ENCODE results near the gene RBPMS2. TPM values are rescaled to one million over a fixed set of nuclear protein-coding genes. Genes with fewer than 3 reads are reported as not detected.

Gene RBPMS2
- total and polyA plus RNA-seq, 2 donors (not counting 1 experiment from before 2014, with no cell fraction given): 0.18 TPM; not detected in 1

DNA sequence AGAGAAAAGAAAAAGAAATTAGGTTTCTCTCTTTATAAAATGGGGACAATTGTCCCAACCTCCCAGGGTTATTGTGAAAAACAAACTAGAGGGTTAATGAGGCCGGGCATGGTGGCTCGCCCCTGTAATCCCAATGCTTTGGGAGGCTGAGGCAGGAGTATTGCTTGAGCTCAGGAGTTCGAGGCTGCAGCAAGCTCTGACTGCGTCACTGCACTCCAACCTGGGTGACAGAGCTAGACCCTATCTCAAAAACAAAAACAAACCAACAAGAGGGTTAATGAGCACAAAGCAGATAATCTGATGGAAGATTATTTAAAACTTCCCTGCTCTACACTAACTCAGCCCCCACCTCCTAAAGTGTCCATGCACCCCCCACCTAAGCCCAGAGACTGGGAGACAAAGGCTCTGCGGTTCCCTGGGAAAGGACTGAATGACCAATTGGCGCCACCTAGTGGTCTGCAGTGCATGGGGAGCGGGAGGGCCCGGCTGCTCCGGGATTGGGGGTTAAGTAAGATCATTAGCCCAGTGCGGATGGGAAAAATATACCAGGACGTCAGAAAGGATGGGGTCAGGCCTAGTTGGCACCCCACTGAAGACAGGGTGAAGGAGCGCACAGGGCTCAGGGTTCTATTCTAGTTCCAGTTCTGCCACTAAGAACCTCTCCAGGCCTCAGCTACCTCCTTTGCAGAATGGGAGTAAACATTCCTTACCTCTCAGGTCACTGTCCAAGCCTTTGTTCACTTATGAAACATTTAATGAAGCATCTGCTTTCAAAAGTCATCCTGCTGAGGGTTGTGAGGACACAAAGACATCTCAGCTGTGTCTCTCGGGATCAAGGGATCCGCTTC is 34.5 kb upstream of the RBPMS2 start:
- H3K36me3 ChIP-seq (ENCODE audit: control insufficient read depth, insufficient read depth, low read length): no peaks in the 10 kb centered on the region
- TF ChIP-seq EZH2 (IDR thresholded peaks at IDR 0.05; ENCODE audit: low read length, missing control alignments): no peak
- TF ChIP-seq, protein P1, sequence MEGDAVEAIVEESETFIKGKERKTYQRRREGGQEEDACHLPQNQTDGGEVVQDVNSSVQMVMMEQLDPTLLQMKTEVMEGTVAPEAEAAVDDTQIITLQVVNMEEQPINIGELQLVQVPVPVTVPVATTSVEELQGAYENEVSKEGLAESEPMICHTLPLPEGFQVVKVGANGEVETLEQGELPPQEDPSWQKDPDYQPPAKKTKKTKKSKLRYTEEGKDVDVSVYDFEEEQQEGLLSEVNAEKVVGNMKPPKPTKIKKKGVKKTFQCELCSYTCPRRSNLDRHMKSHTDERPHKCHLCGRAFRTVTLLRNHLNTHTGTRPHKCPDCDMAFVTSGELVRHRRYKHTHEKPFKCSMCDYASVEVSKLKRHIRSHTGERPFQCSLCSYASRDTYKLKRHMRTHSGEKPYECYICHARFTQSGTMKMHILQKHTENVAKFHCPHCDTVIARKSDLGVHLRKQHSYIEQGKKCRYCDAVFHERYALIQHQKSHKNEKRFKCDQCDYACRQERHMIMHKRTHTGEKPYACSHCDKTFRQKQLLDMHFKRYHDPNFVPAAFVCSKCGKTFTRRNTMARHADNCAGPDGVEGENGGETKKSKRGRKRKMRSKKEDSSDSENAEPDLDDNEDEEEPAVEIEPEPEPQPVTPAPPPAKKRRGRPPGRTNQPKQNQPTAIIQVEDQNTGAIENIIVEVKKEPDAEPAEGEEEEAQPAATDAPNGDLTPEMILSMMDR (conservative IDR thresholded peaks at IDR 0.05 in 1 of 2, IDR thresholded peaks at IDR 0.05 in 1 of 2; ENCODE audit: low read depth in 1 of 2, low read length in 2 of 2): peak; percentile 90
- no peaks in the 10 kb centered on the region for H4K20me1 ChIP-seq (ENCODE audit: control insufficient read depth, extremely low read depth, insufficient read depth, low read length)
- peak; percentile 58 to 69 for DNase-seq (ENCODE audit: low read depth in 2 of 2)
- no peaks in the 10 kb centered on the region for H3K9me3 ChIP-seq (ENCODE audit: control insufficient read depth, insufficient read depth, low read depth, low read length)
- no peak overlapping the region for H2AFZ ChIP-seq (ENCODE audit: low read length)
- no peak overlapping the region for H3K4me2 ChIP-seq (ENCODE audit: extremely low read depth, insufficient read depth, low read length)
- no peaks in the 10 kb centered on the region for H3K79me2 ChIP-seq (ENCODE audit: control insufficient read depth, insufficient read depth, low read length)
- H3K9ac ChIP-seq (ENCODE audit: insufficient read depth, low read length): no peak overlapping the region
- H3K27ac ChIP-seq (ENCODE audit: insufficient read depth, low read length): no peak overlapping the region
- no peak overlapping the region for H3K4me3 ChIP-seq (replicated peaks in 1 of 4; ENCODE audit: control extremely low read depth in 1 of 4, insufficient read depth in 1 of 4, low read depth in 3 of 4, low read length in 4 of 4)
- no peaks in the 10 kb centered on the region for H3K27me3 ChIP-seq (ENCODE audit: control insufficient read depth, insufficient read depth, low read length)
- no peaks in the 10 kb centered on the region for H3K4me1 ChIP-seq (ENCODE audit: control insufficient read depth, extremely low read depth, insufficient read depth, low read length)

GRCh38 chr15:64808785-64809453 is 33.5 kb upstream of the RBPMS2 start:
- H3K36me3 ChIP-seq (ENCODE audit: control insufficient read depth, insufficient read depth, low read length): no peaks in the 10 kb centered on the region
- no peak overlapping the region for H2AFZ ChIP-seq (ENCODE audit: low read length)
- H3K79me2 ChIP-seq (ENCODE audit: control insufficient read depth, insufficient read depth, low read length): no peaks in the 10 kb centered on the region
- no peak overlapping the region for H3K27ac ChIP-seq (ENCODE audit: insufficient read depth, low read length)
- no peak overlapping the region for H3K4me2 ChIP-seq (ENCODE audit: extremely low read depth, insufficient read depth, low read length)
- H3K4me1 ChIP-seq (ENCODE audit: control insufficient read depth, extremely low read depth, insufficient read depth, low read length): no peaks in the 10 kb centered on the region
- H4K20me1 ChIP-seq (ENCODE audit: control insufficient read depth, extremely low read depth, insufficient read depth, low read length): no peaks in the 10 kb centered on the region
- no peak for DNase-seq (ENCODE audit: low read depth in 2 of 2)
- H3K9me3 ChIP-seq (ENCODE audit: control insufficient read depth, insufficient read depth, low read depth, low read length): no peaks in the 10 kb centered on the region
- no peak for TF ChIP-seq EZH2 (IDR thresholded peaks at IDR 0.05; ENCODE audit: low read length, missing control alignments)
- TF ChIP-seq, protein P1 (conservative IDR thresholded peaks at IDR 0.05 in 1 of 2, IDR thresholded peaks at IDR 0.05 in 1 of 2; ENCODE audit: low read depth in 1 of 2, low read length in 2 of 2): no peak
- H3K27me3 ChIP-seq (ENCODE audit: control insufficient read depth, insufficient read depth, low read length): no peaks in the 10 kb centered on the region
- no peak overlapping the region for H3K9ac ChIP-seq (ENCODE audit: insufficient read depth, low read length)
- no peak overlapping the region for H3K4me3 ChIP-seq (replicated peaks in 1 of 4; ENCODE audit: control extremely low read depth in 1 of 4, insufficient read depth in 1 of 4, low read depth in 3 of 4, low read length in 4 of 4)

DNA sequence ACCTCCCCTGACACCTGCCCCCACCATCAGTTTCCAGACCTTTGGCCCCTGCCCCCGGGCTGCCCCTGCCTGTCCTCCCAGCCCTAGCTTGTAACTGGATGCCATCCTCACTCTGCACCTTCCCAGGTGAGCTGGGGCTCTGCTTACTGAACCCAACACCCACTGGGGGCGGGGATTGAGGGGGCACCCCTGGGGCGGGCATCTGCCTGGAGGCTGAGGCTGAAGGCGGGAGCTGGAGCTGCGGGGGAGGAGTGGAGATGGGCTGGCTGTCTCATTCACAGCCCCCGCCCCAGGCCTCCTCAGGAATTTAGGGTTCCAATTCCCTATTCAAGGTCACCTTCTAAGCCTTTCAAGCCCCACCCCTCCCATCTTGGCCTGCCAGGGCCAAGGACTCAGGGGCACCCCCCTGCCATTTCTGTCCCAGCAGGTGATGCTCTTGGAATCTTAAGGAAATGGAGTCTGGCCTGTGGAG is 32.4 kb upstream of the RBPMS2 start:
- H3K79me2 ChIP-seq (ENCODE audit: control insufficient read depth, insufficient read depth, low read length): no peaks in the 10 kb centered on the region
- no peaks in the 10 kb centered on the region for H3K9me3 ChIP-seq (ENCODE audit: control insufficient read depth, insufficient read depth, low read depth, low read length)
- no peak for DNase-seq (ENCODE audit: low read depth in 2 of 2)
- H3K27me3 ChIP-seq (ENCODE audit: control insufficient read depth, insufficient read depth, low read length): no peaks in the 10 kb centered on the region
- H3K9ac ChIP-seq (ENCODE audit: insufficient read depth, low read length): no peak overlapping the region
- no peak overlapping the region for H3K27ac ChIP-seq (ENCODE audit: insufficient read depth, low read length)
- TF ChIP-seq, protein P1 (conservative IDR thresholded peaks at IDR 0.05 in 1 of 2, IDR thresholded peaks at IDR 0.05 in 1 of 2; ENCODE audit: low read depth in 1 of 2, low read length in 2 of 2): no peak
- no peak for TF ChIP-seq EZH2 (IDR thresholded peaks at IDR 0.05; ENCODE audit: low read length, missing control alignments)
- H3K4me2 ChIP-seq (ENCODE audit: extremely low read depth, insufficient read depth, low read length): no peak overlapping the region
- H3K4me1 ChIP-seq (ENCODE audit: control insufficient read depth, extremely low read depth, insufficient read depth, low read length): no peaks in the 10 kb centered on the region
- no peak overlapping the region for H3K4me3 ChIP-seq (replicated peaks in 1 of 4; ENCODE audit: control extremely low read depth in 1 of 4, insufficient read depth in 1 of 4, low read depth in 3 of 4, low read length in 4 of 4)
- H3K36me3 ChIP-seq (ENCODE audit: control insufficient read depth, insufficient read depth, low read length): no peaks in the 10 kb centered on the region
- H2AFZ ChIP-seq (ENCODE audit: low read length): no peak overlapping the region
- H4K20me1 ChIP-seq (ENCODE audit: control insufficient read depth, extremely low read depth, insufficient read depth, low read length): no peaks in the 10 kb centered on the region
